PFSK-1 (cell line): ENCODE measurements around the gene ARCN1. TPM values are rescaled to one million over a fixed set of nuclear protein-coding genes. Genes with fewer than 3 reads are reported as not detected.

ENCODE experiments used
- FOXP2 ChIP-seq: optimal IDR thresholded peaks from 2 replicates; pipeline ENCODE3; 2011; ENCODE audit warnings: borderline replicate concordance, control low read depth, inconsistent platforms; ENCODE audit not compliant: insufficient read depth; ENCODE audit errors: extremely low read length, extremely low read depth
- POLR2AphosphoS5 ChIP-seq: IDR thresholded peaks from 2 replicates; pipeline ENCODE4 v1.6.1; 2012; ENCODE audit warnings: low read depth, mild to moderate bottlenecking, control low read depth, low read length, moderate library complexity
- REST ChIP-seq, 2 experiments: IDR thresholded peaks; 2 replicates each; pipeline versions ENCODE4 v1.6.1 to v1.8.0; 2011 to 2012; ENCODE audit warnings: low read depth in 2 of 2, low read length in 2 of 2, control low read depth in 1 of 2, inconsistent platforms in 1 of 2, mild to moderate bottlenecking in 1 of 2, moderate library complexity in 1 of 2; ENCODE audit not compliant: insufficient read depth in 1 of 2
- SIN3A ChIP-seq: IDR thresholded peaks from 2 replicates; pipeline ENCODE4 v1.6.1; 2012; ENCODE audit warnings: mild to moderate bottlenecking, low read length, moderate library complexity, borderline replicate concordance; ENCODE audit not compliant: insufficient read depth
- TAF1 ChIP-seq: IDR thresholded peaks from 2 replicates; pipeline ENCODE4 v1.6.1; 2012; ENCODE audit warnings: low read length, control low read depth, borderline replicate concordance; ENCODE audit not compliant: insufficient read depth
- polyA plus RNA-seq: library from polyadenylated mRNA; unstranded; fragments of >200 nt; gene quantifications from one replicate; pipeline ENCODE4 v1.2.1, GENCODE V29; 2012; ENCODE audit warnings: low read depth, missing spikeins; ENCODE audit not compliant: insufficient read length

Gene ARCN1
- polyA plus RNA-seq: 92.5 TPM

- peak; percentile 83 for TF ChIP-seq POLR2AphosphoS5
- peak; percentile 33; the same call in 1 of the 2 replicates for TF ChIP-seq TAF1
- 0 out of 4 replicates have a peak, but pooled peaks of 1 of the 2 experiments have one; percentile 28 for TF ChIP-seq REST (IDR thresholded peaks at IDR 0.05; ENCODE audit: insufficient read depth in 1 of 2, low read depth in 2 of 2, low read length in 2 of 2)
- peak; percentile 28 for TF ChIP-seq FOXP2
- TF ChIP-seq SIN3A: peak; percentile 29; the same call in 1 of the 2 replicates
These were observed at the start of gene ARCN1 for GRCh38 chr11:118572061-118572980. Gene ARCN1 (plus strand): TSS chr11:118572409. CDS start chr11:118572548, 139 bp downstream.

GRCh38 chr11:118522571-118523072, 49.6 kb upstream of the ARCN1 start:
- TF ChIP-seq SIN3A: no peak
- TF ChIP-seq TAF1: no peak
- no peak for TF ChIP-seq FOXP2
- TF ChIP-seq POLR2AphosphoS5: no peak
- TF ChIP-seq REST (IDR thresholded peaks at IDR 0.05; ENCODE audit: insufficient read depth in 1 of 2, low read depth in 2 of 2, low read length in 2 of 2): no peak

GRCh38 chr11:118524356-118524755, 47.9 kb upstream of the ARCN1 start:
- no peak for TF ChIP-seq SIN3A
- no peak for TF ChIP-seq POLR2AphosphoS5
- no peak for TF ChIP-seq TAF1
- TF ChIP-seq REST (IDR thresholded peaks at IDR 0.05; ENCODE audit: insufficient read depth in 1 of 2, low read depth in 2 of 2, low read length in 2 of 2): no peak
- no peak for TF ChIP-seq FOXP2

GRCh38 chr11:118524757-118525470, 47.3 kb upstream of the ARCN1 start:
- TF ChIP-seq REST (IDR thresholded peaks at IDR 0.05; ENCODE audit: insufficient read depth in 1 of 2, low read depth in 2 of 2, low read length in 2 of 2) (no peak), POLR2AphosphoS5 (no peak), FOXP2 (no peak), TAF1 (no peak), SIN3A (no peak)
